Femur (tissue), 1 donor: Measurements from ENCODE around the gene SDC3.

Experiments
- DNase-seq: peaks from one replicate; pipeline ENCODE4 v3.0.0-alpha.2; 2017

SDC3 gene

GRCh38 chr1:30845904-30846290, 62.7 kb downstream of the SDC3 start:
- no peak for DNase-seq

GRCh38 chr1:30845237-30845903, 63.2 kb downstream of the SDC3 start:
- DNase-seq = no peak

GRCh38 chr1:30844631-30845030, 63.9 kb downstream of the SDC3 start:
- no peak for DNase-seq

GRCh38 chr1:30842697-30843354, 65.7 kb downstream of the SDC3 start:
- DNase-seq = no peak

GRCh38 chr1:30840904-30841598, 67.5 kb downstream of the SDC3 start:
- peak; percentile 59 for DNase-seq

GRCh38 chr1:30839827-30840359, 68.7 kb downstream of the SDC3 start:
- DNase-seq = no peak

- no peak for DNase-seq
Observed at GRCh38 chr1:30838996-30839395, 69.6 kb downstream of the SDC3 start.

GRCh38 chr1:30837653-30838052, 70.9 kb downstream of the SDC3 start:
- DNase-seq = no peak

- DNase-seq = no peak
Observed at GRCh38 chr1:30834253-30834652, 74.3 kb downstream of the SDC3 start.

GRCh38 chr1:30830537-30830936, 78.0 kb downstream of the SDC3 start:
- no peak for DNase-seq

GRCh38 chr1:30829889-30830288, 78.7 kb downstream of the SDC3 start:
- DNase-seq = no peak

- DNase-seq = no peak
Observed at GRCh38 chr1:30824736-30825429, 83.7 kb downstream of the SDC3 start.

- peak; percentile 98 for DNase-seq
Observed at GRCh38 chr1:30823969-30824735, 84.4 kb downstream of the SDC3 start.

- no peak for DNase-seq
Observed at GRCh38 chr1:30823627-30823968, 85.0 kb downstream of the SDC3 start.

GRCh38 chr1:30822966-30823581, 85.5 kb downstream of the SDC3 start:
- no peak for DNase-seq

- no peak for DNase-seq
Observed at GRCh38 chr1:30822006-30822405, 86.6 kb downstream of the SDC3 start.

- DNase-seq = peak; percentile 48
Observed at GRCh38 chr1:30820299-30820698, 88.3 kb downstream of the SDC3 start.
